WERI-Rb-1 (cell line): ENCODE data around the gene LGALS8.

Source experiments
- DNase-seq: peaks from one replicate; pipeline ENCODE4 v3.0.0-alpha.2; 2020
- H3K27ac ChIP-seq: fragments of 250-450 bp; sonication (Bioruptor Pico); 2 replicates; pipeline ENCODE4 v1.5.1; 2020; ENCODE audit warnings: mild to moderate bottlenecking, moderate library complexity
- H3K27me3 ChIP-seq: fragments of 250-450 bp; sonication (Bioruptor Pico); 2 replicates; pipeline ENCODE4 v1.5.1; 2021; ENCODE audit warnings: mild to moderate bottlenecking, low read depth, moderate library complexity; ENCODE audit not compliant: insufficient read depth, severe bottlenecking
- H3K36me3 ChIP-seq: fragments of 250-450 bp; sonication (Bioruptor Pico); 2 replicates; pipeline ENCODE4 v1.5.1; 2020; ENCODE audit warnings: mild to moderate bottlenecking, moderate library complexity
- H3K4me3 ChIP-seq: 2 replicates; pipeline ENCODE4 v1.5.1; 2011; ENCODE audit warnings: low read depth, mild to moderate bottlenecking, control low read depth, low read length
- H3K9me3 ChIP-seq: fragments of 250-450 bp; sonication (Bioruptor Pico); 2 replicates; pipeline ENCODE4 v1.5.1; 2021; ENCODE audit warnings: mild to moderate bottlenecking, moderate library complexity; ENCODE audit not compliant: severe bottlenecking
- TF ChIP-seq, protein P1 (sequence below): IDR thresholded peaks from 2 replicates; pipeline ENCODE4 v1.5.1; 2011; ENCODE audit warnings: low read depth, mild to moderate bottlenecking, control low read depth, inconsistent platforms, low read length

Gene LGALS8

GRCh38 chr1:236558081-236558480 lies 34.3 kb downstream of the LGALS8 start:
- Histone ChIP-seq H3K27me3 (no peaks in the 10 kb centered on the region), H3K36me3 (peaks cover 78% of the 10 kb centered on the region), H3K9me3 (no peaks in the 10 kb centered on the region), H3K4me3 (no peak overlapping the region), H3K27ac (no peak overlapping the region)
- DNase-seq: no peak
- TF ChIP-seq, protein P1, sequence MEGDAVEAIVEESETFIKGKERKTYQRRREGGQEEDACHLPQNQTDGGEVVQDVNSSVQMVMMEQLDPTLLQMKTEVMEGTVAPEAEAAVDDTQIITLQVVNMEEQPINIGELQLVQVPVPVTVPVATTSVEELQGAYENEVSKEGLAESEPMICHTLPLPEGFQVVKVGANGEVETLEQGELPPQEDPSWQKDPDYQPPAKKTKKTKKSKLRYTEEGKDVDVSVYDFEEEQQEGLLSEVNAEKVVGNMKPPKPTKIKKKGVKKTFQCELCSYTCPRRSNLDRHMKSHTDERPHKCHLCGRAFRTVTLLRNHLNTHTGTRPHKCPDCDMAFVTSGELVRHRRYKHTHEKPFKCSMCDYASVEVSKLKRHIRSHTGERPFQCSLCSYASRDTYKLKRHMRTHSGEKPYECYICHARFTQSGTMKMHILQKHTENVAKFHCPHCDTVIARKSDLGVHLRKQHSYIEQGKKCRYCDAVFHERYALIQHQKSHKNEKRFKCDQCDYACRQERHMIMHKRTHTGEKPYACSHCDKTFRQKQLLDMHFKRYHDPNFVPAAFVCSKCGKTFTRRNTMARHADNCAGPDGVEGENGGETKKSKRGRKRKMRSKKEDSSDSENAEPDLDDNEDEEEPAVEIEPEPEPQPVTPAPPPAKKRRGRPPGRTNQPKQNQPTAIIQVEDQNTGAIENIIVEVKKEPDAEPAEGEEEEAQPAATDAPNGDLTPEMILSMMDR: no peak

DNA sequence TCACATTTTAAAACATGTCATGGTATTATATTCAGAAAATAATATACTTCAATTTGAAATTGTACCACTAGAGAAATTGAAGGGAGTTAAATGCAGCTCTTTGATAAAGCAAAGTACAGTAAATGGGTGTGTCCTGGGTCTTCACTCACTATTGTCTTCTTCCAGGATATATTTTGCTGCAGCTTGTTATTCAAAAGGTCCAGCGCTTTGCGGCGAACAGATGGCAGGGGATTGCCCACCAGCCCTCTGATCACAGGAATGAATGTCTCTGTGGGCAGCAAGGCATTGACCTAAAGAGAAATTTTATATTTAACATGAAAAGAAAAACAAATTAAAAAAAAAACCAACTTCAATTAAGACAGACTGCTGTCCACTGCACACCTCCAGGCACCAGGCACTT lies 35.1 kb downstream of the LGALS8 start:
- Histone ChIP-seq H3K9me3 (no peaks in the 10 kb centered on the region), H3K27me3 (no peaks in the 10 kb centered on the region), H3K4me3 (no peak overlapping the region), H3K36me3 (peaks cover 77% of the 10 kb centered on the region), H3K27ac (no peak overlapping the region)
- TF ChIP-seq, protein P1: no peak
- no peak for DNase-seq

DNA sequence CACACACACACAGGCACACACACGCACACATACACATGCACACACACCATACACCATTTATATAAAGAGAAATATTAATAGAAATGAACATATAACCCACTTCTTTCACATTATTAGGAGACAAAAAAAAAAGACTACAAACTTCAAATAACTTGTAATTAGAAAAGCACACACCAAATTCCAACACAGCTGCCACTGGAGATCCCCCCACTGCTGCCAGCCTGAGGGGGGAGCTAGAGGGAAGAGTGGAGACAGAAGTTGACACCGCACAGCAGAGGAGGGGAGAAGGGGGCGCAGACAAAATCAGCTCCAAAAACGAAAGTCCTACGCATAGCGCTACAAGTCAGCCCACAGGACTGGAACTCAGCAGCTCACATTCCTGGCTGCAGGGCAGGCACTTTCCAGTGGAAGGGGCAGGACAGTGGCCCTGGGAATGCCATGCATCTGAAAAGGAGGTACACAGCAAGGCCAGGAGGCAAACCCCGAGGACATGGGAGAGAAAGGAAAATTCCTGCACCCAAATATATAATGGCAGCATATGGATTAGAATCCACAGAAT lies 36.5 kb downstream of the LGALS8 start:
- TF ChIP-seq, protein P1: 0 out of 2 replicates have a peak, but pooled peaks have one; percentile 15
- H3K27ac ChIP-seq: no peak overlapping the region
- H3K9me3 ChIP-seq: no peaks in the 10 kb centered on the region
- peaks cover 77% of the 10 kb centered on the region for H3K36me3 ChIP-seq
- H3K4me3 ChIP-seq: no peak overlapping the region
- H3K27me3 ChIP-seq: no peaks in the 10 kb centered on the region
- no peak for DNase-seq

- TF ChIP-seq, protein P1: no peak
- Histone ChIP-seq H3K27me3 (no peaks in the 10 kb centered on the region), H3K9me3 (no peaks in the 10 kb centered on the region), H3K36me3 (peaks cover 75% of the 10 kb centered on the region), H3K4me3 (no peak overlapping the region), H3K27ac (no peak overlapping the region)
- DNase-seq: no peak
Observed at GRCh38 chr1:236561976-236562375, 38.2 kb downstream of the LGALS8 start.

GRCh38 chr1:236565530-236565929 lies 41.7 kb downstream of the LGALS8 start:
- TF ChIP-seq, protein P1: no peak
- DNase-seq: no peak
- Histone ChIP-seq H3K9me3 (no peaks in the 10 kb centered on the region), H3K4me3 (no peak overlapping the region), H3K27me3 (no peaks in the 10 kb centered on the region), H3K36me3 (peaks cover 85% of the 10 kb centered on the region), H3K27ac (no peak overlapping the region)

GRCh38 chr1:236568285-236568894 lies 44.6 kb downstream of the LGALS8 start:
- TF ChIP-seq, protein P1: no peak
- peaks cover 92% of the 10 kb centered on the region for H3K36me3 ChIP-seq
- no peaks in the 10 kb centered on the region for H3K27me3 ChIP-seq
- DNase-seq: no peak
- no peak overlapping the region for H3K4me3 ChIP-seq
- H3K9me3 ChIP-seq: no peaks in the 10 kb centered on the region
- no peak overlapping the region for H3K27ac ChIP-seq
